Fibroblast of peridontal ligament (primary cell): ENCODE results near the gene PF4V1.

Experiments used
- DNase-seq: peaks from one replicate; pipeline ENCODE4 v3.0.0-alpha.2; 2010; ENCODE audit errors: extremely low read depth

The PF4V1 gene

DNA sequence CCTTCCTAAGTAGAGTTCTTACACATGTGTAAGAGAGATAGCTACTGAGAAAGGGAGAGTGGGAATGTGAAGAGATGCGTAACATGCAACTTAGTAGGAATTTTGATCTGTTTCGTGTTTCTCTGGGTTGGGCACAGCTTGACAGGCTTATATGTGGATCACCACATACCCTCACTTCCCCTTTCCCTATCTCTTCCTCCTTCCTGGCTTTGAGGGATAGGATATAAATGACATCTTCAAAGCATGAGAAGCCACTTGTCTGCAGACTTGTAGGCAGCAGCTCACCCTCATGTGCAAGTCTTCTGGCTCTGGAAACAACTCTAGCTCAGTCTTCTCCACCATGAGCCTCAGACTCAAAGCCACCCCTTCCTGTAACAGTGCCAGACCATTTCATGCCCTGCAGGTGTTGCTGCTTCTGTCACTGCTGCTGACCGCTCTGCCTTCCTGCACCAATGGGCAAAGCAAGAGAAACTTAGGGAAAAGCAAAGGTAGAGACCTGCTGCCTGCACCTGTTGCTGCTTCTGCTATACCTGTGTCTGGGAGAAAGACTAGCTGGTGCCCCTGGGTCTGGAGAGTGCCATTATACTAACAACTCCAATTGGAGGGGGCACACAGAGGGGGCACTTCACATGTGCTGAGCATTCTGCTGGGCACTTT, 5.4 kb upstream of the PF4V1 start:
- DNase-seq: no peak

GRCh38 chr4:73848183-73848777, 4.8 kb upstream of the PF4V1 start:
- no peak for DNase-seq

DNA sequence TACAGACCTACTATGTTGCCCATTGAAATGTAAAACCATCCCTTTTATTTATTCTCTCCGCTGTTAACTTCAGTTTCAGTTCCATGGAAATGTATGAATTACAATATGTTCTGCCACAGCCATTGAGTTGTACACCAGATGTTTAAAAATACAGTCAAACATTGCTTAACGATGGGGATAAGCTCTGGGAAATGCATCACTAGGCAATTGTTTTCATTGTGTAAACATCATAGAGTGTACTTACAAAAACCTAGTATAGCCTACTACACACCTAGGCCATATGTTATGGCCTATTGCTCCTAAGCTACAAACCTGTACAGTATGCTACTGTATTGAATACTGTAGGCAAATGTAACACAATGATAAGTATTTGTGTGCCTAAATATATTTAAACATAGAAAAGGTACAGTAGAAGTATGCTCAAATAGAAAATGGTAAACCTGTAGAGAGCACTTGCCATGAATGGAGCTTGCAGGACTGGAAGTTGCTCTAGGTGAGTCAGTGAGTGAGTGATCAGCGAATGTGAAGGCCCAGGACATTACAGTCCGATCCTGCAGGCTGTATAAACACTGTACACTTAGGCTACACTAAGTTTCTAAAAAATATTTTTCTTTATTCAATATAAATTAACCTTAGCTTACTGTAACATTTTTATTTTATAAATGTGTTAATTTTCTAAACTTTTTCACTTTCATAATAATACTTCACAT, 2.7 kb upstream of the PF4V1 start:
- no peak for DNase-seq

GRCh38 chr4:73851293-73851692, 1.8 kb upstream of the PF4V1 start:
- no peak for DNase-seq

DNA sequence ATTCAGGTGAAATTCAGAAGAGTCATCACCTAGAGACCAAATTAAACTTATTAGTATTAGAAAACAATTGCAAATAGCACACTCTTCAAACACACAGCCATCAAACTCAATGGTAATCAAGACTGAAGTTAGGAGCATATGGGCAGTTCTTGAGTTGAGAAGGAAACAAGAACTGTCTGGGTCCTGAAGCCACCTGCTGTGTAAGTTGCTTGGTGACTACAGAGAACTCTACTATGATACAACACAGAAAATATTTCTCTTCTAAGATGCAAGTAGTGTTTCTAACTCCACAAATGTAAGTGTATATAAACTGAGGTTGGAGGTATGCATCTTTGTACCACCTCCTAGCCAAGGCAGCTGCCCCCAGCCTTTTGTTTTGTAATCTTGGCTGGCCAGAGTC, 325 bp upstream of the PF4V1 start:
- no peak for DNase-seq

DNA sequence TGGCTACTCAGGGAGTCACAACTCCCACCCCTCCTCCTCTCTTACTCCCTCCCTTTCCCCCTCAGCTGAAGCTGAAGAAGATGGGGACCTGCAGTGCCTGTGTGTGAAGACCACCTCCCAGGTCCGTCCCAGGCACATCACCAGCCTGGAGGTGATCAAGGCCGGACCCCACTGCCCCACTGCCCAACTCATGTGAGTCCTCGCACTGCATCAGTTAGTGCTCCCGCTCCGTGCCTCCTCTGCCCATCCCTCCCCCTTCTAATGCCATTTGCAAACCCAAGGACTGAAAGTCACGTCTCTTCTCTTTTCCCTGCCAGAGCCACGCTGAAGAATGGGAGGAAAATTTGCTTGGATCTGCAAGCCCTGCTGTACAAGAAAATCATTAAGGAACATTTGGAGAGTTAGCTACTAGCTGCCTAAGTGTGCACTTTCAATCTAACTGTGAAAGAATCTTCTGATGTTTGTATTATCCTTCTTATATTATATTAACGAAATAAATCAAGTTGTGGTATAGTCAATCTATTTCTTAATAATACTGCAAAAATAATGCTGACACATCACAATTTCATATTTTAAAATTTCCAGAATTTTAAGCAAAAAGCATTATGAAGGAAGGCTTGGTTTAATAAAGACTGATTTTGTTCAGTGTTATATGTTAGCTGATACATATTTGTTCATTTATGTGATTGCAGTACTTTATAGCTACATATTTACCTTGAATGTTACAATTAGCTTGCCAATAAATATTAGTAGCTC, 800 bp downstream of the PF4V1 start:
- DNase-seq: no peak

- DNase-seq: no peak
Measured at GRCh38 chr4:73855406-73855805, 2.3 kb downstream of the PF4V1 start.

DNA sequence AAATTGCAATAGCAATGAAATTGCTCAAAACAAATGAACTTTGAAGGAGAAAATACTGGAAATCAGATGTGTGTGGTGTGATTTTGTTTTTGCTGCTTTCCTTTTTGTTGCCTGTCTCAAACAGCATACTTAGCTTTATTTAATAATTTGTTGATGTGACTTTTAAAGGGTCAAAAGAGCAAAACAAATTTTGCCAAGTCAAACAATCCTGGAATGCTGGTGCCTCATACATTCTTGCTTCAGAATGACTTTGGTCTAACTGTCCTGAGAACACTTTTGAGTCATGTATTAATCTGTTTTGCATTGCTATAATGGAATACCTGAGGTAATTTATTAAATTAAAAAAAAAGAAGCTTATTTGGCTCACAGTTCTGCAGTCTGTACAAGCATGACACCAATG, 3.4 kb downstream of the PF4V1 start:
- DNase-seq: no peak

DNA sequence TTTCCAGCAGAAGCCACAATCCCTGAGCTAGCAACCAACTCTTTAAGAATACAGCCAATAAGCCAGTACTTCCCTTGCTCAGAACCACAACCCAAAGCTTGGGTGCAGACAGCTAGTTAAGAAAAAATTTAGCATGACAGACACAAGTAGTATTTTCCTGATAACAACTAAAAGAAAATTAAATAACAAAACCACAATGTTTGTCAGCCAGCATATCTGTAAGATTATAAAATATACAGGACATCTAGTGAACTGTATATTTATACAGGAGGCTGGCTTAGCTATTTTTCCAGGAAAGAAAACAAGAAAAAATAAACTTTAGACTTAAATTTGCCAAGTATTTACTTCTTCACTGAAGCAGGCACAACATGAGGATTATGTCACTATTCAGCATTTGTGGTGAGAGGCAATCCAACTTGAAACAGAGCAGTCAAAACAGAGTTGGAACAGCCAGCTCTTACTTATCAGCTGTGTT, 6.6 kb downstream of the PF4V1 start:
- DNase-seq: peak; percentile 84

DNA sequence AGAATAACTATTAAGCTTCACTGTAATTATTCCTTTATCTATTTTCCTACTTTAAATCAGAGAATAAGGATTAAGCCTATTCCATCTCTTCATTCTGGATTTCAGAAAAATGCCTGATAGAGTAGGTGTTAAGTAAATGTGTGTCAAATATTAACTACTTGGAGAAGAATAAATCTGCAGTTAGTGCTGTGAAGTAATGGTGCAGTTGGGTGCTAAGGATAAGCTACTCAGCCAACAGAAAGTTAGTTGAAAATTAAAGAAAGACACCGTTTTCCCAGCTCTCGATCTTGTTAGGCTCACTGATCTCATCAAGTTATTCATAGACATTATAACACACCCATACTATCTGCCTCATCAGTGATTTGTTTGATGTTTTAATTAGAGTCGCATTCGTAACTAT, 7.1 kb downstream of the PF4V1 start:
- DNase-seq: no peak

DNA sequence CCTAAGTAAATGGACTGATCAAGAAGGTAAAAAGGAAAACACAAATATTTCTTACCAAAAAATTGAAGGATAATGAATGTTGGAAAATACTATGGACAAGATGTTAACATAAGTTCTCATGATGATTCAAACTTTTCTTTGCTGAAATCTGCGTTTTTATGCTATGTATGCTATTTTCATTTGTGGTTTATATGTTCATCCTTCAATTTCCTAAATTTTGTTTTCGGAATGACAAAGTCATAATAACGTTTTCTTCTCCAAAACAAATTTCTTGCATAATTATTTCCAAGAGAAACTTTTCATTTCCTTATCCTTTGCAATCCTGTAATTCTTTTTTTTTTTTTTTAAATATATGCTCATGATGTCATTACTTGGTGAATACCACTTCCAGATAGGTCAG, 7.8 kb downstream of the PF4V1 start:
- DNase-seq: no peak

GRCh38 chr4:73862322-73862721, 9.2 kb downstream of the PF4V1 start:
- DNase-seq: peak; percentile 65

GRCh38 chr4:73864365-73864764, 11.3 kb downstream of the PF4V1 start:
- no peak for DNase-seq

GRCh38 chr4:73864961-73865360, 11.9 kb downstream of the PF4V1 start:
- no peak for DNase-seq

GRCh38 chr4:73865431-73866096, 12.5 kb downstream of the PF4V1 start:
- DNase-seq: no peak

GRCh38 chr4:73866246-73866645, 13.2 kb downstream of the PF4V1 start:
- no peak for DNase-seq

DNA sequence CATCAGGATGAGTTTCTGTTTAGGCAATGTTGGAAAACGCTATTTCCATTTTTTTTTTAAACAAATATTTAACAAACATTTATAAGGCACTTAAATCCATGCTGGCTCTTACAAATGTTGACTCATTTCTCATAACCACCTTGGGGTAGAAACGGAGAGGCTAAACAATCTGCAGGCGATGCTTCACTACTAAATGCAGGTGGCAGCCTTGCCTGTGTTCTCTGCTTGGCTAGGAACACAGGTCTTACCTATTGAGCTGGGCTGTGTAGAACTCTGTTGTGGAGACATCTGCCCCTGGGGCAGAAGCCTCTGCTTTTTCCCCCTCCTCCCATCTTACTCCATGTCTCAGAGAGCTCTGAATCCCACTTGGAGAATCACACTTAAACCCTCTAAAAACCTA, 14.7 kb downstream of the PF4V1 start:
- DNase-seq: no peak

- DNase-seq: peak; percentile 41
Measured at GRCh38 chr4:73868206-73869129, 15.4 kb downstream of the PF4V1 start.

DNA sequence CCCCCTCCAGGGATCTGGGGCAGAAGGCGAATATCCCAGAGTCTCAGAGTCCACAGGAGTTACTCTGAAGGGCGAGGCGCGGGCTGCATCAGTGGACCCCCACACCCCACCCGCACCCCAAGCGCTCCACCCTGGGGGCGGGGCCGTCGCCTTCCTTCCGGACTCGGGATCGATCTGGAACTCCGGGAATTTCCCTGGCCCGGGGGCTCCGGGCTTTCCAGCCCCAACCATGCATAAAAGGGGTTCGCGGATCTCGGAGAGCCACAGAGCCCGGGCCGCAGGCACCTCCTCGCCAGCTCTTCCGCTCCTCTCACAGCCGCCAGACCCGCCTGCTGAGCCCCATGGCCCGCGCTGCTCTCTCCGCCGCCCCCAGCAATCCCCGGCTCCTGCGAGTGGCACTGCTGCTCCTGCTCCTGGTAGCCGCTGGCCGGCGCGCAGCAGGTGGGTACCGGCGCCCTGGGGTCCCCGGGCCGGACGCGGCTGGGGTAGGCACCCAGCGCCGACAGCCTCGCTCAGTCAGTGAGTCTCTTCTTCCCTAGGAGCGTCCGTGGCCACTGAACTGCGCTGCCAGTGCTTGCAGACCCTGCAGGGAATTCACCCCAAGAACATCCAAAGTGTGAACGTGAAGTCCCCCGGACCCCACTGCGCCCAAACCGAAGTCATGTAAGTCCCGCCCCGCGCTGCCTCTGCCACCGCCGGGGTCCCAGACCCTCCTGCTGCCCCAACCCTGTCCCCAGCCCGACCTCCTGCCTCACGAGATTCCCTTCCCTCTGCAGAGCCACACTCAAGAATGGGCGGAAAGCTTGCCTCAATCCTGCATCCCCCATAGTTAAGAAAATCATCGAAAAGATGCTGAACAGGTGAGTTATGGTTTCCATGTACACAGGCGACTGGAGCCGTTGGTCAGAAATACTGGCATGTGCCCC, 16.3 kb downstream of the PF4V1 start, which contains the start of gene CXCL1:
TSS of gene CXCL1 (plus strand) at position 264 of the 926 bp plus-strand sequence. CDS start at position 342, 78 bp downstream.
- DNase-seq: peak; percentile 42
